Upper lobe of right lung (tissue), 1 donor: ENCODE data around the gene NHLRC4. TPM values are rescaled to one million over a fixed set of nuclear protein-coding genes. Genes with fewer than 3 reads are reported as not detected.

ENCODE experiments used
- ATAC-seq: fragments of 200-7000 bp; cut with Tn5 transposase; one replicate; pipeline ENCODE4 v1.9.1; 2020; ENCODE audit warnings: mild to moderate bottlenecking, moderate library complexity
- DNase-seq: peaks from one replicate; pipeline ENCODE4 v3.0.0-alpha.2; 2020
- H3K27ac ChIP-seq: fragments of 200-600 bp; one replicate; pipeline ENCODE4 v1.8.0; 2022
- H3K27me3 ChIP-seq: fragments of 200-600 bp; one replicate; pipeline ENCODE4 v1.8.0; 2022; ENCODE audit warnings: mild to moderate bottlenecking
- H3K36me3 ChIP-seq: fragments of 200-600 bp; one replicate; pipeline ENCODE4 v1.8.0; 2022
- H3K4me1 ChIP-seq: fragments of 200-600 bp; one replicate; pipeline ENCODE4 v1.8.0; 2022
- H3K4me3 ChIP-seq: fragments of 200-600 bp; one replicate; pipeline ENCODE4 v1.8.0; 2022; ENCODE audit warnings: mild to moderate bottlenecking
- H3K9me3 ChIP-seq: fragments of 200-600 bp; one replicate; pipeline ENCODE4 v1.8.0; 2022
- CTCF ChIP-seq: fragments of 200-600 bp; IDR thresholded peaks from one replicate; pipeline ENCODE4 v1.8.0; 2022; ENCODE audit warnings: antibody characterized with exemption
- intact Hi-C: fragments of 100-400 bp; cut with DNase I; formaldehyde crosslinking; loops from one replicate; pipeline ENCODE4 v1.11.0; 2022
- total RNA-seq: library from RNA; stranded (reverse); fragmentation: NEBNext Ultra II Directional; extraction: Animal tissue kit (Norgen Biotek cat#: 25700); gene quantifications from one replicate; pipeline ENCODE4 v1.2.1, GENCODE V29; 2021
- donor health status: DM: no; HTN: yes; CAD: no; lungs with severe emphysema.

Gene NHLRC4
- total RNA-seq, 1 donor from 2014 or later, result 0.98 TPM

- no peak overlapping the region for H3K27ac ChIP-seq
- no peak overlapping the region for H3K4me3 ChIP-seq
- H3K9me3 ChIP-seq, result no peaks in the 10 kb centered on the region
- DNase-seq, result no peak
- intact Hi-C loops, result no loop called here
- H3K36me3 ChIP-seq, result no peaks in the 10 kb centered on the region
- no peaks in the 10 kb centered on the region for H3K4me1 ChIP-seq
- ATAC-seq, result no peak
- no peak for TF ChIP-seq CTCF
- H3K27me3 ChIP-seq, result peaks cover 29% of the 10 kb centered on the region
Measured at GRCh38 chr16:558298-559020, 8.3 kb upstream of the NHLRC4 start.

DNA sequence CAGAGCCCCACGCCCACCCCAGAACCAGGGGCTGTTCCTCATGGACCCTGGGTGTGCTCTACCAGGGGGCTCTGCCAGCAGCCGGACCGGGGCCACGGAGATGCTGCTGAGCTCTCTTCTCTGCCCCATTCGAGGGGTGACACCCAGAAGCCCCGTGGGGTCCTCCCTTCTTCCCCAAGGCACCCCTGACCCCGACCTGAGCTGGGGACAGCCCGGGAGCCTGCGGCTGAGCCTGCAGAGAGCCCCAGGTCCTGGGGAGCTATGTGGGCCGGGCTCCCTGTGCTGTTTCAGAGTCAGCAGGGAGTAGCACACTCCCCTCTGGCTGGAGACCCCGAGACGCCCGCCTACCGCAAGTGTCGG, 7.8 kb upstream of the NHLRC4 start:
- no peak for TF ChIP-seq CTCF
- H3K27me3 ChIP-seq, result peaks cover 29% of the 10 kb centered on the region
- no peak overlapping the region for H3K27ac ChIP-seq
- no peak overlapping the region for H3K4me3 ChIP-seq
- no peaks in the 10 kb centered on the region for H3K9me3 ChIP-seq
- no peak for ATAC-seq
- no peaks in the 10 kb centered on the region for H3K36me3 ChIP-seq
- DNase-seq, result no peak
- intact Hi-C loops, result no loop called here
- no peaks in the 10 kb centered on the region for H3K4me1 ChIP-seq

- Histone ChIP-seq H3K27ac (no peak overlapping the region), H3K36me3 (no peaks in the 10 kb centered on the region), H3K9me3 (no peaks in the 10 kb centered on the region), H3K4me1 (no peaks in the 10 kb centered on the region), H3K27me3 (peaks cover 29% of the 10 kb centered on the region), H3K4me3 (no peak overlapping the region)
- TF ChIP-seq CTCF, result no peak
- DNase-seq (no peak), ATAC-seq (no peak)
- intact Hi-C loops, result no loop called here
Measured at GRCh38 chr16:559411-560203, 7.2 kb upstream of the NHLRC4 start.

DNA sequence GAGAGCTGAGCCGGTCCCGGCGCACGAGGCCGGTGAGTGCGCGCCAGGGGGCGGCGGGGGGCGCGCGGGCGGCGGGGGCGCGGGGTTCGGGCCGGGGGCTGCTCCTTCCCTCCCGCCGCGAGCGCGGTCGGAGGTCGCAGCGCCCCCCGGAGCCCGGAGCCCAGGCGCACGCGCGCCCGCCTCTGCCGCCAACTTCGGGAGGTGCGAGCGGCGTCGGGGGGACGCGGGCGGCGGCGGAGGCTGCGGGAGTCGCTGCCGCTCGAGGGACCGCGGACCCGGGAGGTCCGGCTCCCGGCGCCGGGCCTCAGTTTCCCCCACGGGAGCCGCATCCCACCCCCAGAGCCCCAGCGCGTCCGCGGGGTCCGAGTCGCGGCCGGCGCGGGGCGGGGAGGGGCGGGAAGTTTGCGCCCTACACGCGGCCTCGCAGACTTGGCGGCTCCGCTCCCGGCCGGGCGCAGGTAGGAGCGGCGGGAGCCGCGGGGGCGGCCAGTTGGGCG, 6.6 kb upstream of the NHLRC4 start, which contains the start of gene PRR35:
PRR35 (plus strand) TSS at position 191 of the 497 bp plus-strand sequence. CDS start 2,901 bp downstream, outside the sequence.
- H3K27me3 ChIP-seq, result peaks cover 29% of the 10 kb centered on the region

More for the DNA sequence above, 6.6 kb upstream of the NHLRC4 start, which contains the start of gene PRR35:
- no peak within 1 kb of the TSS for H3K27ac ChIP-seq
- H3K9me3 ChIP-seq, result no peaks in the 10 kb centered on the region
- ATAC-seq (no peak), DNase-seq (no peak)
- TF ChIP-seq CTCF, result no peak
- no peaks in the 10 kb centered on the region for H3K36me3 ChIP-seq
- H3K4me1 ChIP-seq, result no peaks in the 10 kb centered on the region
- intact Hi-C loops, result no loop called here
- no peak within 1 kb of the TSS for H3K4me3 ChIP-seq
